Endothelial cell of umbilical vein (primary cell): ENCODE measurements around the gene TRIM17.

Experiments
- EZH2 ChIP-seq: IDR thresholded peaks from 2 replicates; pipeline ENCODE4 v1.6.1; 2012; ENCODE audit warnings: borderline replicate concordance, low read depth, mild to moderate bottlenecking, moderate library complexity, low read length, inconsistent platforms; ENCODE audit not compliant: severe bottlenecking
- FOS ChIP-seq: IDR thresholded peaks from 2 replicates; pipeline ENCODE4 v1.6.1; 2011; ENCODE audit warnings: mild to moderate bottlenecking, low read length, moderate library complexity, borderline replicate concordance; ENCODE audit not compliant: insufficient read depth
- MAX ChIP-seq: IDR thresholded peaks from 2 replicates; pipeline ENCODE4 v1.6.1; 2011; ENCODE audit not compliant: insufficient read depth, insufficient read length
- POLR2A ChIP-seq: IDR thresholded peaks from 2 replicates; pipeline ENCODE4 v1.6.1; 2012; ENCODE audit warnings: low read depth, mild to moderate bottlenecking, control low read depth, low read length
- POLR2AphosphoS5 ChIP-seq: IDR thresholded peaks from 2 replicates; pipeline ENCODE4 v1.6.1; 2012; ENCODE audit warnings: low read depth, mild to moderate bottlenecking, control low read depth, low read length, moderate library complexity; ENCODE audit not compliant: insufficient read depth
- TF ChIP-seq, protein P1 (sequence below), 2 donors: IDR thresholded peaks; 1 replicate in 1 of 2; 2 replicates in 1 of 2; pipeline ENCODE4 v1.5.1; 2011; ENCODE audit warnings: low read length in 2 of 2, mild to moderate bottlenecking in 2 of 2, moderate library complexity in 2 of 2, control low read depth in 1 of 2, inconsistent platforms in 1 of 2, low read depth in 1 of 2; ENCODE audit not compliant: insufficient read depth in 1 of 2; ENCODE audit errors: extremely low read depth in 1 of 2

DNA sequence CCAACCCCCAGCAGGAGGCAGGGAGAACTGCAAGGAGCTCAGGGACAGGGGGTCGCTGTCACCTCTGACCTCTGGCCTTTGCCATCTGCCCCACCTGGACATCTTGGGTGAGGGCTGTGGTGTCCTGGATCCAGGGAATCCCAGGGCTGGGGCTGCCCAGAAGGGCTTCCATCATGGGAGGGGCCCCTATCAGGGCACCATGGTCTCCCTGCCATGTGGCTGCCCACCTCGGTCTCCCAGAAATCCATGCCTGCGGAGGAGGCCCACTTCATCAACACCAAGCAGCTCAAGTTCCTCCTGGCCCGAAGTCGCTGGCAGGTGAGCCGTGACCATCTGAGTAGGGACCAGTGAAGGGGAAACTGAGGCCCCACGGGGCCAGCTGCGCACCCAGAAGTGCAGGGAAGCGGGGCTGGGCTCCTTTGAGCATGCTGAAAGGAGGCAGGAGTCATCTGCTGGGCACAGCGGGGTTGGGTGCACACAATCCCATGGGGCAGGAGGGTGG is 46.2 kb downstream of the TRIM17 start:
- TF ChIP-seq MAX (no peak), POLR2A (no peak), POLR2AphosphoS5 (no peak), EZH2 (no peak), FOS (no peak)
- TF ChIP-seq, protein P1, sequence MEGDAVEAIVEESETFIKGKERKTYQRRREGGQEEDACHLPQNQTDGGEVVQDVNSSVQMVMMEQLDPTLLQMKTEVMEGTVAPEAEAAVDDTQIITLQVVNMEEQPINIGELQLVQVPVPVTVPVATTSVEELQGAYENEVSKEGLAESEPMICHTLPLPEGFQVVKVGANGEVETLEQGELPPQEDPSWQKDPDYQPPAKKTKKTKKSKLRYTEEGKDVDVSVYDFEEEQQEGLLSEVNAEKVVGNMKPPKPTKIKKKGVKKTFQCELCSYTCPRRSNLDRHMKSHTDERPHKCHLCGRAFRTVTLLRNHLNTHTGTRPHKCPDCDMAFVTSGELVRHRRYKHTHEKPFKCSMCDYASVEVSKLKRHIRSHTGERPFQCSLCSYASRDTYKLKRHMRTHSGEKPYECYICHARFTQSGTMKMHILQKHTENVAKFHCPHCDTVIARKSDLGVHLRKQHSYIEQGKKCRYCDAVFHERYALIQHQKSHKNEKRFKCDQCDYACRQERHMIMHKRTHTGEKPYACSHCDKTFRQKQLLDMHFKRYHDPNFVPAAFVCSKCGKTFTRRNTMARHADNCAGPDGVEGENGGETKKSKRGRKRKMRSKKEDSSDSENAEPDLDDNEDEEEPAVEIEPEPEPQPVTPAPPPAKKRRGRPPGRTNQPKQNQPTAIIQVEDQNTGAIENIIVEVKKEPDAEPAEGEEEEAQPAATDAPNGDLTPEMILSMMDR (IDR thresholded peaks at IDR 0.05; ENCODE audit: extremely low read depth in 1 of 2, insufficient read depth in 1 of 2, low read depth in 1 of 2, low read length in 2 of 2), result no peak
